Sigmoid colon (tissue), 7 donors: ENCODE data around the gene NUDT14. TPM values are rescaled to one million over a fixed set of nuclear protein-coding genes. Genes with fewer than 3 reads are reported as not detected.

Experiments used
- DNase-seq: peaks from one replicate; pipeline ENCODE4 v3.0.0-alpha.2; 2019
- H3K27ac ChIP-seq, 4 donors: fragments of 200-600 bp; sonication (generic); one replicate each; pipeline ENCODE4 v1.5.1; 2016 to 2019; ENCODE audit warnings: mild to moderate bottlenecking in 1 of 4
- H3K27me3 ChIP-seq, 3 donors: fragments of 200-600 bp; sonication (generic); one replicate each; pipeline ENCODE4 v1.5.1; 2019; ENCODE audit warnings: mild to moderate bottlenecking in 1 of 3
- H3K36me3 ChIP-seq, 4 donors: fragments of 200-600 bp; sonication (generic); one replicate each; pipeline ENCODE4 v1.5.1; 2016 to 2019
- H3K4me1 ChIP-seq, 4 donors: fragments of 200-600 bp; sonication (generic); one replicate each; pipeline ENCODE4 v1.5.1; 2017 to 2019
- H3K4me3 ChIP-seq, 4 donors: fragments of 200-600 bp; sonication (generic); one replicate each; pipeline ENCODE4 v1.5.1; 2017 to 2019; ENCODE audit warnings: mild to moderate bottlenecking in 2 of 4, moderate library complexity in 1 of 4
- H3K9me3 ChIP-seq, 4 donors: fragments of 200-600 bp in 3 of 4; sonication (generic) in 3 of 4; one replicate each; pipeline versions ENCODE4 v1.5.1 to v1.6.1; 2013 to 2019
- CTCF ChIP-seq, 4 experiments: fragments of 450-650 bp in 3 of 4; fragments of 200-600 bp in 1 of 4; IDR thresholded peaks; one replicate each; pipeline ENCODE4 v1.5.1; 2016 to 2019; ENCODE audit warnings: antibody characterized with exemption in 4 of 4, mild to moderate bottlenecking in 3 of 4, moderate library complexity in 2 of 4
- EP300 ChIP-seq, 4 donors: sonication (generic); formaldehyde crosslinking; IDR thresholded peaks; one replicate each; pipeline ENCODE4 v1.6.1; 2017; ENCODE audit warnings: antibody characterized with exemption in 4 of 4
- POLR2A ChIP-seq, 2 donors: fragments of 450-650 bp; IDR thresholded peaks; one replicate each; pipeline ENCODE4 v1.6.1; 2016; ENCODE audit warnings: antibody characterized with exemption in 2 of 2, mild to moderate bottlenecking in 2 of 2, moderate library complexity in 2 of 2
- POLR2AphosphoS5 ChIP-seq, 4 donors: sonication (generic); formaldehyde crosslinking; IDR thresholded peaks; one replicate each; pipeline ENCODE4 v1.6.1; 2017; ENCODE audit warnings: antibody characterized with exemption in 4 of 4
- WGBS, 2 donors: extraction: QIAGEN DNeasy Blood & Tissue Kit; methylation state at CpG; one replicate each; pipeline ENCODE4 v1.1.7; 2013; 5-methylcytosine and 5-hydroxymethylcytosine counted together
- intact Hi-C: fragments of 100-400 bp; cut with DNase I; formaldehyde crosslinking; loops from one replicate; pipeline ENCODE4 v1.15.1; 2023
- polyA plus RNA-seq, 3 donors: library from polyadenylated mRNA; stranded (reverse); fragments of 200-250 nt; gene quantifications; one replicate each; pipeline ENCODE4 v1.2.3, GENCODE V29; 2013
- total RNA-seq, 4 donors: library from RNA; depleted of rRNA; stranded (reverse); fragments of >200 nt; gene quantifications; one replicate each; pipeline ENCODE4 v1.1.0, GENCODE V29; 2016
- donor health status: healthy with polysubstance abuse.
- donor health status: Bipolar disorder and iron deficiency.
- donor health status: healthy.

The NUDT14 gene
- total and polyA plus RNA-seq, 7 donors, result 4.1 to 47.4 (median 10.5) TPM

- 98% methylated on average over 5 of the region's 5 CpGs for WGBS, 2 donors
- Histone ChIP-seq H3K9me3 (peaks cover 4 to 13% (median 9%) of the 10 kb centered on the region in 4 donors), H3K36me3 (no peaks in the 10 kb centered on the region), H3K27me3 (no peaks in the 10 kb centered on the region), H3K4me1 (no peaks in the 10 kb centered on the region), H3K4me3 (no peak overlapping the region), H3K27ac (no peak overlapping the region)
- intact Hi-C loops, result no loop called here
- DNase-seq, result peak; percentile 55
- TF ChIP-seq CTCF (IDR thresholded peaks at IDR 0.05), result no peak
- no peak for TF ChIP-seq POLR2AphosphoS5 (IDR thresholded peaks at IDR 0.05)
- TF ChIP-seq EP300 (IDR thresholded peaks at IDR 0.05), result no peak
- no peak for TF ChIP-seq POLR2A (IDR thresholded peaks at IDR 0.05)
Observed at GRCh38 chr14:105139831-105140239, 41.3 kb downstream of the NUDT14 start.

- H3K9me3 ChIP-seq, result peaks cover 4 to 13% (median 9%) of the 10 kb centered on the region in 4 donors
- H3K4me1 ChIP-seq, result no peaks in the 10 kb centered on the region
- peak; percentile 56 for DNase-seq
- intact Hi-C loops, result no loop called here
- H3K4me3 ChIP-seq, result no peak overlapping the region
- H3K27ac ChIP-seq, result no peak overlapping the region
- H3K27me3 ChIP-seq, result no peaks in the 10 kb centered on the region
- H3K36me3 ChIP-seq, result no peaks in the 10 kb centered on the region
- 76 to 85% methylated on average over 10 of the region's 10 CpGs for WGBS, 2 donors
- no peak for TF ChIP-seq POLR2AphosphoS5 (IDR thresholded peaks at IDR 0.05)
- no peak for TF ChIP-seq CTCF (IDR thresholded peaks at IDR 0.05)
- TF ChIP-seq EP300 (IDR thresholded peaks at IDR 0.05), result no peak
- TF ChIP-seq POLR2A (IDR thresholded peaks at IDR 0.05), result no peak
Observed at GRCh38 chr14:105139212-105139825, 41.8 kb downstream of the NUDT14 start.

- no peak for TF ChIP-seq CTCF (IDR thresholded peaks at IDR 0.05)
- no peak for TF ChIP-seq POLR2A (IDR thresholded peaks at IDR 0.05)
- TF ChIP-seq POLR2AphosphoS5 (IDR thresholded peaks at IDR 0.05), result no peak
- TF ChIP-seq EP300 (IDR thresholded peaks at IDR 0.05), result no peak
- no peak overlapping the region for H3K4me3 ChIP-seq
- peak; percentile 53 for DNase-seq
- H3K36me3 ChIP-seq, result no peaks in the 10 kb centered on the region
- no peaks in the 10 kb centered on the region for H3K27me3 ChIP-seq
- WGBS, 2 donors, result 95% methylated on average over 15 of the region's 15 CpGs
- intact Hi-C loops, result no loop called here
- peaks cover 4 to 13% (median 9%) of the 10 kb centered on the region in 4 donors for H3K9me3 ChIP-seq
- no peaks in the 10 kb centered on the region for H3K4me1 ChIP-seq
- no peak overlapping the region for H3K27ac ChIP-seq
Observed at GRCh38 chr14:105138551-105139111, 42.5 kb downstream of the NUDT14 start.

- Histone ChIP-seq H3K4me1 (no peaks in the 10 kb centered on the region), H3K27me3 (no peaks in the 10 kb centered on the region), H3K27ac (no peak overlapping the region), H3K9me3 (peaks cover 4 to 13% (median 9%) of the 10 kb centered on the region in 4 donors), H3K36me3 (no peaks in the 10 kb centered on the region), H3K4me3 (no peak overlapping the region)
- WGBS, 2 donors, result 86 to 91% methylated on average over 19 of the region's 19 CpGs
- DNase-seq, result peak; percentile 48
- intact Hi-C loops, result no loop called here
- TF ChIP-seq POLR2A (IDR thresholded peaks at IDR 0.05) (no peak), EP300 (IDR thresholded peaks at IDR 0.05) (no peak), CTCF (IDR thresholded peaks at IDR 0.05) (no peak), POLR2AphosphoS5 (IDR thresholded peaks at IDR 0.05) (no peak)
Observed at GRCh38 chr14:105138021-105138541, 43.0 kb downstream of the NUDT14 start.
